A673 (cell line): ENCODE measurements around the gene NOTCH4. TPM values are rescaled to one million over a fixed set of nuclear protein-coding genes. Genes with fewer than 3 reads are reported as not detected.

Source experiments
- BruUV-seq: library from RNA; stranded (reverse); fragments of 400-500 nt; replicated peaks from 2 replicates; lab custom pipeline; 2021; lab: Mats Ljungman, UMichigan
- CTCF ChIA-PET: fragments of 300-600 bp; sonication (Branson Sonifier 250); formaldehyde crosslinking; loops from one replicate; lab custom pipeline; 2022; ENCODE audit warnings: antibody characterized with exemption; lab: Charles Lee
- POLR2A ChIA-PET: fragments of 300-600 bp; sonication (Branson Sonifier 250); formaldehyde crosslinking; loops from one replicate; lab custom pipeline; 2022; ENCODE audit warnings: antibody characterized with exemption; ENCODE audit not compliant: low non-redundant PET; lab: Charles Lee
- DNase-seq: peaks from one replicate; pipeline ENCODE4 v3.0.0-alpha.2; 2015; ENCODE audit warnings: low spot score
- H3K27ac ChIP-seq: fragments of 200-600 bp; sonication (generic); 2 replicates; pipeline ENCODE4 v1.5.1; 2016; ENCODE audit warnings: mixed run types, low read depth, mild to moderate bottlenecking, mixed read lengths, antibody characterized with exemption, low read length; ENCODE audit not compliant: poor library complexity, severe bottlenecking
- H3K27me3 ChIP-seq: fragments of 200-600 bp; sonication (generic); replicated peaks from 2 replicates; pipeline ENCODE4 v1.6.1; 2017; ENCODE audit warnings: mixed run types, low read depth, mild to moderate bottlenecking, mixed read lengths, antibody characterized with exemption, low read length; ENCODE audit not compliant: insufficient read depth, poor library complexity
- H3K36me3 ChIP-seq: fragments of 200-600 bp; sonication (generic); 2 replicates; pipeline ENCODE4 v1.6.1; 2016; ENCODE audit warnings: mixed run types, mild to moderate bottlenecking, mixed read lengths, antibody characterized with exemption, low read length; ENCODE audit not compliant: insufficient read depth, poor library complexity, severe bottlenecking
- H3K4me1 ChIP-seq: fragments of 200-600 bp; sonication (generic); 2 replicates; pipeline ENCODE4 v1.6.1; 2017; ENCODE audit warnings: mixed run types, mild to moderate bottlenecking, mixed read lengths, antibody characterized with exemption, low read length; ENCODE audit not compliant: insufficient read depth, poor library complexity, severe bottlenecking
- H3K4me3 ChIP-seq: fragments of 200-600 bp; sonication (generic); 2 replicates; pipeline ENCODE4 v1.5.1; 2016; ENCODE audit warnings: low read depth, mixed run types, mild to moderate bottlenecking, mixed read lengths, low read length; ENCODE audit not compliant: poor library complexity, severe bottlenecking
- H3K9me3 ChIP-seq: fragments of 200-600 bp; sonication (generic); 2 replicates; pipeline ENCODE4 v1.6.1; 2016; ENCODE audit warnings: mixed run types, low read depth, mild to moderate bottlenecking, mixed read lengths, antibody characterized with exemption, low read length; ENCODE audit not compliant: poor library complexity, severe bottlenecking
- CTCF ChIP-seq: fragments of 300-800, 200-600 bp; sonication (generic); conservative IDR thresholded peaks from 2 replicates; pipeline ENCODE4 v1.5.1; 2017; ENCODE audit warnings: low read depth, mild to moderate bottlenecking, antibody characterized with exemption, low read length, moderate library complexity, mixed read lengths
- EZH2 ChIP-seq: fragments of 200-600 bp; sonication (generic); IDR thresholded peaks from 2 replicates; pipeline ENCODE4 v1.6.1; 2017; ENCODE audit warnings: borderline replicate concordance, low read depth, mild to moderate bottlenecking, mixed read lengths, antibody characterized with exemption, low read length; ENCODE audit not compliant: poor library complexity, severe bottlenecking
- intact Hi-C: fragments of 100-400 bp; cut with micrococcal nuclease; formaldehyde crosslinking; loops from one replicate; pipeline ENCODE4 v1.10.0; 2022; ENCODE audit not compliant: unreplicated experiment
- total RNA-seq: library from RNA; stranded (reverse); gene quantifications from 2 replicates; pipeline ENCODE4 v1.2.3, GENCODE V29; 2021

NOTCH4 gene
- total RNA-seq, 1 experiment from 2014 or later: 2.4 TPM

GRCh38 chr6:32182555-32182981 lies 41.3 kb downstream of the NOTCH4 start:
- BruUV-seq: no TSS peak
- Histone ChIP-seq H3K27ac (peak overlapping the region; percentile 37), H3K4me3 (no peak overlapping the region), H3K27me3 (no peaks in the 10 kb centered on the region), H3K9me3 (no peaks in the 10 kb centered on the region), H3K4me1 (peaks cover 7% of the 10 kb centered on the region), H3K36me3 (peaks cover 40% of the 10 kb centered on the region)
- ChIA-PET CTCF (no interaction called here), POLR2A (no interaction called here)
- no peak for DNase-seq
- no peak for TF ChIP-seq CTCF
- TF ChIP-seq EZH2: no peak
- intact Hi-C loops: no loop called here

- CTCF ChIA-PET: no interaction called here
- Histone ChIP-seq H3K9me3 (no peaks in the 10 kb centered on the region), H3K27ac (no peak overlapping the region), H3K36me3 (peaks cover 35% of the 10 kb centered on the region), H3K4me1 (peaks cover 10% of the 10 kb centered on the region), H3K27me3 (no peaks in the 10 kb centered on the region), H3K4me3 (no peak overlapping the region)
- DNase-seq: no peak
- no peak for TF ChIP-seq CTCF
- intact Hi-C loops: no loop called here
- BruUV-seq: no TSS peak
- POLR2A ChIA-PET: no interaction called here
These were observed 41.8 kb downstream of the NOTCH4 start for GRCh38 chr6:32181915-32182529.

GRCh38 chr6:32181148-32181702 lies 42.6 kb downstream of the NOTCH4 start:
- Histone ChIP-seq H3K36me3 (peaks cover 27% of the 10 kb centered on the region), H3K4me3 (no peak overlapping the region), H3K27ac (no peak overlapping the region), H3K27me3 (no peaks in the 10 kb centered on the region), H3K9me3 (no peaks in the 10 kb centered on the region), H3K4me1 (peaks cover 18% of the 10 kb centered on the region)
- no TSS peak for BruUV-seq
- TF ChIP-seq EZH2 (no peak), CTCF (no peak)
- POLR2A ChIA-PET: no interaction called here
- DNase-seq: no peak
- intact Hi-C loops: no loop called here
- CTCF ChIA-PET: no interaction called here
